OCI-LY7 (cell line): ENCODE measurements around the gene LMTK3. TPM values are rescaled to one million over a fixed set of nuclear protein-coding genes. Genes with fewer than 3 reads are reported as not detected.

Source experiments
- BruUV-seq: library from RNA; stranded (reverse); fragments of 400-500 nt; replicated peaks from 2 replicates; lab custom pipeline; 2021; lab: Mats Ljungman, UMichigan
- CTCF ChIA-PET: fragments of 300-600 bp; sonication (Branson Sonifier 250); formaldehyde crosslinking; loops from one replicate; lab custom pipeline; 2022; ENCODE audit warnings: antibody characterized with exemption; ENCODE audit not compliant: unreplicated experiment; lab: Charles Lee
- POLR2A ChIA-PET: fragments of 300-600 bp; sonication (Branson Sonifier 250); formaldehyde crosslinking; loops from one replicate; lab custom pipeline; 2022; ENCODE audit warnings: antibody characterized with exemption; lab: Charles Lee
- DNase-seq: peaks from one replicate; pipeline ENCODE4 v3.0.0-alpha.2; 2015; ENCODE audit warnings: low spot score
- H2AFZ ChIP-seq: fragments of 200-600 bp; sonication (generic), shearing (Covaris generic); 2 replicates; pipeline ENCODE4 v1.6.1; 2014; ENCODE audit warnings: mild to moderate bottlenecking, antibody characterized with exemption, low read length, moderate library complexity
- H3K27ac ChIP-seq: fragments of 200-600 bp; sonication (generic); 2 replicates; pipeline ENCODE4 v1.5.1; 2014; ENCODE audit warnings: mixed run types, low read depth, mild to moderate bottlenecking, moderate library complexity, low read length, inconsistent platforms; ENCODE audit not compliant: poor library complexity, severe bottlenecking
- H3K36me3 ChIP-seq: fragments of 200-600 bp; sonication (generic); 2 replicates; pipeline ENCODE4 v1.6.1; 2014; ENCODE audit warnings: mild to moderate bottlenecking, antibody characterized with exemption, low read length, moderate library complexity, mixed read lengths; ENCODE audit not compliant: insufficient read depth
- H3K4me1 ChIP-seq: fragments of 200-600 bp; sonication (generic); 2 replicates; pipeline ENCODE4 v1.5.1; 2014; ENCODE audit warnings: mild to moderate bottlenecking, low read length; ENCODE audit not compliant: insufficient read depth, poor library complexity, severe bottlenecking
- H3K4me2 ChIP-seq: fragments of 200-600 bp; sonication (generic); 2 replicates; pipeline ENCODE4 v1.6.1; 2014; ENCODE audit warnings: mild to moderate bottlenecking, low read length
- H3K4me3 ChIP-seq: fragments of 200-600 bp; sonication (generic); 2 replicates; pipeline ENCODE4 v1.5.1; 2014; ENCODE audit warnings: mild to moderate bottlenecking, low read depth, low read length; ENCODE audit not compliant: poor library complexity, severe bottlenecking
- H3K79me2 ChIP-seq: fragments of 200-600 bp; sonication (generic); 2 replicates; pipeline ENCODE4 v1.6.1; 2016; ENCODE audit warnings: low read depth, mild to moderate bottlenecking, low read length, moderate library complexity, mixed read lengths; ENCODE audit not compliant: insufficient read depth
- H3K9me2 ChIP-seq: fragments of 200-600 bp; sonication (generic); 2 replicates; pipeline ENCODE4 v1.6.1; 2016; ENCODE audit warnings: mild to moderate bottlenecking, low read length, mixed read lengths; ENCODE audit not compliant: insufficient read depth
- H3K9me3 ChIP-seq: fragments of 200-600 bp; sonication (generic); 2 replicates; pipeline ENCODE4 v1.6.1; 2014; ENCODE audit warnings: mild to moderate bottlenecking, mixed run types, low read length, mixed read lengths
- H4K20me1 ChIP-seq: fragments of 200-600 bp; sonication (generic); 2 replicates; pipeline ENCODE4 v1.6.1; 2014; ENCODE audit warnings: mild to moderate bottlenecking, antibody characterized with exemption, low read length, moderate library complexity, mixed read lengths; ENCODE audit not compliant: insufficient read depth
- CTCF ChIP-seq: fragments of 200-600 bp; sonication (generic); conservative IDR thresholded peaks from 2 replicates; pipeline ENCODE4 v1.5.1; 2014; ENCODE audit warnings: mild to moderate bottlenecking, antibody characterized with exemption, low read length, moderate library complexity, mixed read lengths
- EZH2phosphoT487 ChIP-seq: fragments of 200-600 bp; sonication (generic); IDR thresholded peaks from 2 replicates; pipeline ENCODE4 v1.6.1; 2018; ENCODE audit warnings: low read depth, borderline replicate concordance, mild to moderate bottlenecking, mixed run types, antibody characterized with exemption, low read length, moderate library complexity, mixed read lengths
- intact Hi-C: fragments of 100-400 bp; cut with micrococcal nuclease; formaldehyde crosslinking; loops from one replicate; pipeline ENCODE4 v1.10.0; 2022; ENCODE audit not compliant: unreplicated experiment
- total RNA-seq, 2 experiments: library from RNA; depleted of rRNA in 1 of 2; stranded (reverse); fragments of >200 nt in 1 of 2; shearing (Covaris generic) in 1 of 2; gene quantifications; 2 replicates each; pipeline ENCODE4 v1.2.3, GENCODE V29; 2014 to 2022

Gene LMTK3
- total RNA-seq, 2 experiments from 2014 or later = 1.3 to 9.7 TPM

GRCh38 chr19:48469934-48470680 is 41.5 kb downstream of the LMTK3 start:
- H3K4me3 ChIP-seq = peak overlapping the region; percentile 80
- POLR2A ChIA-PET = no interaction called here
- H3K27ac ChIP-seq = peak overlapping the region; percentile 83
- no peaks in the 10 kb centered on the region for H3K9me2 ChIP-seq
- no peaks in the 10 kb centered on the region for H3K9me3 ChIP-seq
- no peak overlapping the region for H2AFZ ChIP-seq
- no peak for TF ChIP-seq EZH2phosphoT487
- no peak for TF ChIP-seq CTCF
- peaks cover 49% of the 10 kb centered on the region for H3K36me3 ChIP-seq
- peak overlapping the region; percentile 95 for H3K4me2 ChIP-seq
- H3K79me2 ChIP-seq = peaks cover 8% of the 10 kb centered on the region
- no TSS peak for BruUV-seq
- peaks cover 5% of the 10 kb centered on the region; the same call in 1 of the 2 replicates for H4K20me1 ChIP-seq
- CTCF ChIA-PET = no interaction called here
- intact Hi-C loops = loop anchor here (1.0 kb wide), 1 partner anchor 25 kb away; the partner anchor contains the start of gene GRWD1
- DNase-seq = no peak
- H3K4me1 ChIP-seq = peaks cover 13% of the 10 kb centered on the region

DNA sequence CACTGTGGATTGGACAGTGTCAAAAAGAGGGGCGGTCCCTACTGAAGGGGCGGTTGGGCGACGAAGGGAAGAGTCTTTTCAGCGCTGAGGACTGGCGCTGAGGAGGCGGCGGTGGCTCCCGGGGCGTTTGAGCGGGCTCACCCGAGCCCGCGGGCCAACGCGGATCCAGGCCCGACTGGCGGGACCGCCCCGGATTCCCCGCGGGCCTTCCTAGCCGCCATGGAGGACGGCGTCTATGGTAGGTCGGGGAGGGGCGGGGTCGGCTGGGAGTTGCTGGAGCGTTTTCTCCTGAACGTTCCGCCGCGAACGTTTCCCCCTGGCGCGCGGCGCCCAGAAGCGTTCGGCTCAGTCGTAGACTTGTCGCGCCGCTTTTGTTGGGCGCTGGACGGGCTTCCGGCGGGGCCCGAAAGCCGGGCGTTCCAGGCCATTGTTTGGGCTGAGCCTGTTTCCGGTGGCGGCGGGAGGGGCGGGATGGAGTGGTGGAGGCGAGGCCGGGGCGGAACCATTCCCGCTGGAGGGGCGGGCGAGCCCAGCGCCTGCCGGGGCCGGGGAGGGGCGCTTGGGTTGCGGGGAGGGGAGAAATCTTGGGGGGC is 42.2 kb downstream of the LMTK3 start, which contains the start of gene CYTH2:
CYTH2 (plus strand) TSS at position 81 of the 593 bp plus-strand sequence; CDS start at position 220, 139 bp downstream.
- Histone ChIP-seq H3K36me3 (peaks cover 42% of the 10 kb centered on the region), H3K27ac (peak within 1 kb of the TSS; percentile 83), H3K79me2 (peaks cover 8% of the 10 kb centered on the region), H3K9me2 (no peaks in the 10 kb centered on the region), H2AFZ (peak within 1 kb of the TSS; percentile 66), H3K9me3 (no peaks in the 10 kb centered on the region), H3K4me3 (peak within 1 kb of the TSS; percentile 80), H4K20me1 (peaks cover 5% of the 10 kb centered on the region; the same call in 1 of the 2 replicates), H3K4me1 (peaks cover 13% of the 10 kb centered on the region), H3K4me2 (peak within 1 kb of the TSS; percentile 95)
- ChIA-PET CTCF (no interaction called here), POLR2A (no interaction called here)
- TF ChIP-seq EZH2phosphoT487 = no peak
- TF ChIP-seq CTCF = no peak
- peak; percentile 85 for DNase-seq
- no TSS peak for BruUV-seq
- intact Hi-C loops = loop anchor here (1.0 kb wide), 1 partner anchor 24 kb away; the partner anchor contains the start of gene GRWD1
